H1 (cell line): Measurements from ENCODE around the gene CRIP1. TPM values are rescaled to one million over a fixed set of nuclear protein-coding genes. Genes with fewer than 3 reads are reported as not detected.

Experiments used
- CTCF ChIA-PET: fragments of 300-600 bp; sonication (Branson Sonifier 250); formaldehyde crosslinking; loops from one replicate; lab custom pipeline; 2021; ENCODE audit not compliant: partially characterized antibody; lab: Charles Lee
- POLR2A ChIA-PET: fragments of 300-600 bp; sonication (Branson Sonifier 250); formaldehyde crosslinking; loops from one replicate; lab custom pipeline; 2021; ENCODE audit warnings: inconsistent platforms; ENCODE audit not compliant: partially characterized antibody; lab: Charles Lee
- DNase-seq, 2 experiments: peaks; one replicate each; pipeline versions ENCODE4 v3.0.0 to v3.0.0-alpha.2; 2010 to 2022; ENCODE audit warnings: low spot score in 2 of 2, low read depth in 1 of 2, mixed read lengths in 1 of 2
- FAIRE-seq: peaks from 2 replicates; lab custom pipeline; 2011; peaks lifted over from hg19 to GRCh38; lab: Jason Lieb, UNC
- H2AFZ ChIP-seq: 2 replicates; pipeline ENCODE4 v1.8.1; 2012; ENCODE audit warnings: low read length, inconsistent platforms
- H2AK5ac ChIP-seq: 2 replicates; pipeline ENCODE4 v1.6.1; 2013; ENCODE audit warnings: low read depth, low read length
- H2BK120ac ChIP-seq: replicated peaks from 2 replicates; pipeline ENCODE3; 2013; ENCODE audit warnings: low read depth, low read length, inconsistent platforms
- H2BK12ac ChIP-seq: 2 replicates; pipeline ENCODE4 v1.6.1; 2013; ENCODE audit warnings: low read depth, low read length
- H2BK15ac ChIP-seq: 2 replicates; pipeline ENCODE4 v1.6.1; 2013; ENCODE audit warnings: low read length
- H2BK20ac ChIP-seq: 2 replicates; pipeline ENCODE4 v1.6.1; 2013; ENCODE audit warnings: low read length
- H2BK5ac ChIP-seq: 2 replicates; pipeline ENCODE4 v1.6.1; 2013; ENCODE audit warnings: low read depth, low read length
- H3K14ac ChIP-seq: 2 replicates; pipeline ENCODE4 v1.6.1; 2013; ENCODE audit warnings: inconsistent platforms; ENCODE audit not compliant: insufficient read length
- H3K18ac ChIP-seq: 2 replicates; pipeline ENCODE4 v1.6.1; 2013; ENCODE audit warnings: low read length; ENCODE audit errors: extremely low read depth
- H3K23ac ChIP-seq: 2 replicates; pipeline ENCODE4 v1.6.1; 2013; ENCODE audit warnings: inconsistent platforms; ENCODE audit not compliant: insufficient read length
- H3K23me2 ChIP-seq: 2 replicates; pipeline ENCODE4 v1.6.1; 2013; ENCODE audit warnings: low read depth, low read length
- H3K27ac ChIP-seq: 2 replicates; pipeline ENCODE4 v1.6.1; 2011; ENCODE audit warnings: low read depth, low read length, inconsistent platforms
- H3K27me3 ChIP-seq, 4 experiments: replicated peaks in 1 of 4; 1 replicate in 1 of 4; 2 replicates in 3 of 4; pipeline versions ENCODE4 v1.6.1 to v1.8.1; 2011 to 2013; ENCODE audit warnings: low read length in 3 of 4, mild to moderate bottlenecking in 3 of 4, inconsistent platforms in 2 of 4, mixed read lengths in 2 of 4, moderate library complexity in 1 of 4; ENCODE audit not compliant: control insufficient read depth in 3 of 4, insufficient read depth in 3 of 4; ENCODE audit errors: extremely low read depth in 1 of 4
- H3K36me3 ChIP-seq, 4 experiments: 2 replicates each; pipeline versions ENCODE4 v1.6.1 to v1.8.1; 2011 to 2013; ENCODE audit warnings: mild to moderate bottlenecking in 4 of 4, low read length in 3 of 4, moderate library complexity in 2 of 4, control low read depth in 1 of 4, inconsistent platforms in 1 of 4; ENCODE audit not compliant: insufficient read depth in 4 of 4, control insufficient read depth in 2 of 4
- H3K4ac ChIP-seq: replicated peaks from 2 replicates; pipeline ENCODE3; 2013; ENCODE audit warnings: low read length, low read depth, mixed read lengths, inconsistent platforms; ENCODE audit not compliant: insufficient read length
- H3K4me1 ChIP-seq, 4 experiments: replicated peaks in 1 of 4; 1 replicate in 1 of 4; 2 replicates in 3 of 4; pipeline versions ENCODE4 v1.6.1 to v1.8.1; 2011 to 2013; ENCODE audit warnings: low read length in 3 of 4, inconsistent platforms in 2 of 4, mixed read lengths in 1 of 4; ENCODE audit not compliant: insufficient read depth in 4 of 4, control insufficient read depth in 3 of 4
- H3K4me2 ChIP-seq, 2 experiments: 2 replicates each; pipeline versions ENCODE4 v1.6.1 to v1.8.1; 2011 to 2013; ENCODE audit warnings: low read depth in 2 of 2, low read length in 2 of 2, control low read depth in 1 of 2, inconsistent platforms in 1 of 2, mild to moderate bottlenecking in 1 of 2; ENCODE audit not compliant: insufficient read depth in 1 of 2
- H3K4me3 ChIP-seq, 4 experiments: fragments of 200-600, 300-600 bp in 1 of 4; sonication (generic), shearing (Covaris generic), sonication (Bioruptor Twin) in 1 of 4; 2 replicates each; pipeline versions ENCODE4 v1.5.1 to v1.8.1; 2011 to 2016; ENCODE audit warnings: low read length in 4 of 4, low read depth in 3 of 4, control low read depth in 2 of 4, inconsistent platforms in 2 of 4, mild to moderate bottlenecking in 2 of 4, mixed read lengths in 1 of 4, moderate library complexity in 1 of 4; ENCODE audit not compliant: insufficient read depth in 2 of 4; ENCODE audit errors: extremely low read depth in 1 of 4
- H3K56ac ChIP-seq: replicated peaks from 2 replicates; pipeline ENCODE3; 2013; ENCODE audit warnings: low read depth, mild to moderate bottlenecking, mixed read lengths, low read length, inconsistent platforms; ENCODE audit not compliant: insufficient read length
- H3K79me1 ChIP-seq: 2 replicates; pipeline ENCODE4 v1.6.1; 2013; ENCODE audit warnings: low read depth, low read length, control low read depth
- H3K79me2 ChIP-seq, 2 experiments: 2 replicates each; pipeline versions ENCODE4 v1.6.1 to v1.8.1; 2012 to 2013; ENCODE audit warnings: low read length in 2 of 2, mild to moderate bottlenecking in 2 of 2, inconsistent platforms in 1 of 2; ENCODE audit not compliant: insufficient read depth in 2 of 2, control insufficient read depth in 1 of 2
- H3K9ac ChIP-seq, 4 experiments: replicated peaks in 1 of 4; 1 replicate in 1 of 4; 2 replicates in 3 of 4; pipeline versions ENCODE4 v1.6.1 to v1.8.1; 2011 to 2013; ENCODE audit warnings: low read depth in 3 of 4, low read length in 3 of 4, control low read depth in 2 of 4, mild to moderate bottlenecking in 2 of 4, moderate library complexity in 2 of 4, inconsistent platforms in 1 of 4; ENCODE audit errors: extremely low read depth in 1 of 4
- H3K9me3 ChIP-seq, 2 experiments: 2 replicates each; pipeline versions ENCODE4 v1.6.1 to v1.8.1; 2012 to 2013; ENCODE audit warnings: mild to moderate bottlenecking in 2 of 2, moderate library complexity in 2 of 2, control low read depth in 1 of 2, inconsistent platforms in 1 of 2, low read depth in 1 of 2, low read length in 1 of 2, mixed read lengths in 1 of 2; ENCODE audit not compliant: insufficient read depth in 2 of 2
- H4K20me1 ChIP-seq, 2 experiments: replicated peaks in 1 of 2; 2 replicates each; pipeline versions ENCODE3 to v1.8.1; 2011 to 2013; ENCODE audit warnings: inconsistent platforms in 2 of 2, low read length in 2 of 2, mild to moderate bottlenecking in 1 of 2; ENCODE audit not compliant: insufficient read depth in 2 of 2, control insufficient read depth in 1 of 2
- H4K5ac ChIP-seq: 2 replicates; pipeline ENCODE4 v1.6.1; 2013; ENCODE audit warnings: low read length, low read depth, mixed read lengths, inconsistent platforms; ENCODE audit not compliant: insufficient read length
- H4K8ac ChIP-seq: 2 replicates; pipeline ENCODE4 v1.8.0; 2013; ENCODE audit warnings: mild to moderate bottlenecking, moderate library complexity, low read length, inconsistent platforms; ENCODE audit not compliant: insufficient read depth; ENCODE audit errors: extremely low read depth
- H4K91ac ChIP-seq: replicated peaks from 2 replicates; pipeline ENCODE3; 2013; ENCODE audit warnings: low read length, mixed read lengths, inconsistent platforms; ENCODE audit not compliant: insufficient read length
- BACH1 ChIP-seq: IDR thresholded peaks from 2 replicates; pipeline ENCODE4 v1.6.1; 2012; ENCODE audit warnings: low read length, improper control_type of control experiment
- CBX8 ChIP-seq: fragments of 300-800, 300-1000 bp; sonication (generic); IDR thresholded peaks from 2 replicates; pipeline ENCODE4 v1.7.1; 2016; ENCODE audit warnings: low read depth, low read length, borderline replicate concordance
- CHD1 ChIP-seq: IDR thresholded peaks from 2 replicates; pipeline ENCODE4 v1.6.1; 2012; ENCODE audit warnings: low read depth, low read length, improper control_type of control experiment
- EZH2 ChIP-seq: fragments of 200-600 bp; sonication (generic); IDR thresholded peaks from 2 replicates; pipeline ENCODE4 v1.7.1; 2012; ENCODE audit warnings: low read depth, mild to moderate bottlenecking, moderate library complexity, low read length, inconsistent platforms; ENCODE audit not compliant: severe bottlenecking
- FOSL1 ChIP-seq: IDR thresholded peaks from 2 replicates; pipeline ENCODE4 v1.6.1; 2011; ENCODE audit warnings: mild to moderate bottlenecking, low read depth, low read length, moderate library complexity; ENCODE audit not compliant: insufficient read depth
- KDM5A ChIP-seq: fragments of 200-600 bp; IDR thresholded peaks from 2 replicates; pipeline ENCODE4 v1.7.1; 2012; ENCODE audit warnings: mild to moderate bottlenecking, low read length, inconsistent platforms, mixed read lengths
- MAFK ChIP-seq: IDR thresholded peaks from 2 replicates; pipeline ENCODE4 v1.6.1; 2012; ENCODE audit warnings: low read depth, mild to moderate bottlenecking, improper control_type of control experiment, low read length
- NANOG ChIP-seq: IDR thresholded peaks from 2 replicates; pipeline ENCODE4 v1.6.1; 2011; ENCODE audit warnings: low read length, low read depth, mild to moderate bottlenecking, inconsistent platforms; ENCODE audit not compliant: insufficient read depth, poor library complexity, severe bottlenecking
- POLR2A ChIP-seq, 2 experiments: IDR thresholded peaks; 1 replicate in 1 of 2; 2 replicates in 1 of 2; pipeline ENCODE4 v1.6.1; 2011; ENCODE audit warnings: low read depth in 2 of 2, low read length in 2 of 2, mild to moderate bottlenecking in 2 of 2; ENCODE audit errors: control extremely low read depth in 1 of 2
- POLR2AphosphoS5 ChIP-seq: IDR thresholded peaks from 2 replicates; pipeline ENCODE4 v1.6.1; 2011; ENCODE audit warnings: low read depth, low read length
- RAD21 ChIP-seq, 2 experiments: IDR thresholded peaks in 1 of 2; conservative IDR thresholded peaks in 1 of 2; 2 replicates each; pipeline ENCODE4 v1.6.1; 2011; ENCODE audit warnings: low read depth in 2 of 2, low read length in 2 of 2, improper control_type of control experiment in 1 of 2, inconsistent platforms in 1 of 2, mild to moderate bottlenecking in 1 of 2, moderate library complexity in 1 of 2
- SP1 ChIP-seq: IDR thresholded peaks from 2 replicates; pipeline ENCODE4 v1.6.1; 2011; ENCODE audit warnings: low read depth, low read length
- SRF ChIP-seq: IDR thresholded peaks from 2 replicates; pipeline ENCODE4 v1.6.1; 2011; ENCODE audit warnings: mild to moderate bottlenecking, low read depth, low read length, moderate library complexity
- SUZ12 ChIP-seq: fragments of 200-600 bp; sonication (generic); IDR thresholded peaks from 2 replicates; pipeline ENCODE4 v1.6.1; 2012; ENCODE audit warnings: mild to moderate bottlenecking, inconsistent platforms, low read length, moderate library complexity, mixed read lengths
- YY1 ChIP-seq: IDR thresholded peaks from 2 replicates; pipeline ENCODE4 v1.6.1; 2011; ENCODE audit warnings: low read depth, mild to moderate bottlenecking, low read length
- ZNF274 ChIP-seq: IDR thresholded peaks from 2 replicates; pipeline ENCODE4 v1.7.0; 2012; ENCODE audit warnings: low read length, borderline replicate concordance; ENCODE audit errors: extremely low read depth
- WGBS, 2 experiments: shearing (Covaris generic) in 1 of 2; methylation state at CpG; one replicate each; pipeline versions ENCODE4 v1.1.6 to v1.1.7; 2013 to 2015; ENCODE audit warnings: low lambda C conversion rate in 2 of 2, mixed read lengths in 2 of 2, inconsistent platforms in 1 of 2, low coverage in 1 of 2, missing lambda C conversion rate in 1 of 2; ENCODE audit not compliant: insufficient replicate concordance in 2 of 2, insufficient coverage in 1 of 2, insufficient read length in 1 of 2; ENCODE audit errors: extremely low coverage in 1 of 2, missing lambda C conversion rate in 1 of 2; 5-methylcytosine and 5-hydroxymethylcytosine counted together
- polyA plus RNA-seq, 7 experiments: library from polyadenylated mRNA; depleted of rRNA in 3 of 7; stranded (reverse) in 5 of 7; unstranded in 2 of 7; fragments of >200 nt in 5 of 7; fragments of 200-250 nt in 2 of 7; gene quantifications; 1 replicate in 5 of 7; 2 replicates in 1 of 7; 4 replicates in 1 of 7; pipeline versions ENCODE4 v1.2.1 to v1.2.3, GENCODE V29; 2011 to 2013; ENCODE audit warnings: missing spikeins in 2 of 7, mixed read lengths in 2 of 7
- total RNA-seq: library from RNA; stranded (reverse); fragmentation: NEBNext Ultra II Directional; extraction: Animal tissue kit (Norgen Biotek cat#: 25700); gene quantifications from 2 replicates; pipeline ENCODE4 v1.2.1, GENCODE V29; 2021

CRIP1 gene
- total and polyA plus RNA-seq, 2 of the 8 experiments (the other 6 are each of a cell fraction or from before 2014, with no cell fraction given) = 1.2 to 2.2 TPM

DNA sequence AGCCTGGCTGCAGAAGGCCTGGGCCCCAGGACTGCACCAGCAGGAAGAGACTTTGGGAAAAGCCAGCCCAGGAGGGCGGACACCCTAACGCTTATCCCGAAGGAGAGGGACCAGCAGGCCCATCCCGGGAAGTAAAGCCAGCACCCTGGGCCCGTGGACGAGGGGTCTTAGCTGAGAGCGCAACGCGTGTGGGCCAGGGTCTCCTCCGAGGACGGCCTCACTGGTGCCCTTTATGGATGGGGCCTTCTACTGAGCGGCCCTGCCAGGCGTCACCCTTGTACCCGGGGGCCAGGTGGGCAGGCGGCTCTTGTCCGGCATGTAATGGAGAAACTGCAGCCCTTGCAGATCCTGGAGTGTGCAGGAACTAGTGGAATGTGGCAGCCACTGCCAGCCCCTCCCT is 18.4 kb downstream of the CRIP1 start:
- H3K18ac ChIP-seq = no peak overlapping the region
- no peak overlapping the region for H4K8ac ChIP-seq
- H2BK15ac ChIP-seq = no peak overlapping the region
- no peaks in the 10 kb centered on the region; a peak in 1 of 4 replicates for H3K9me3 ChIP-seq
- H3K4ac ChIP-seq = no peak overlapping the region
- no peak overlapping the region for H4K5ac ChIP-seq
- DNase-seq (no peak), FAIRE-seq (no peak)
- H2BK20ac ChIP-seq = no peak overlapping the region
- H4K20me1 ChIP-seq = no peaks in the 10 kb centered on the region
- H3K79me1 ChIP-seq = no peaks in the 10 kb centered on the region
- H3K4me3 ChIP-seq = no peak overlapping the region
- no peak overlapping the region for H3K4me2 ChIP-seq
- no peak overlapping the region for H2BK5ac ChIP-seq
- H3K36me3 ChIP-seq = no peaks in the 10 kb centered on the region
- H3K23me2 ChIP-seq = no peaks in the 10 kb centered on the region
- H3K9ac ChIP-seq = no peak overlapping the region
- no peaks in the 10 kb centered on the region for H3K79me2 ChIP-seq
- no peaks in the 10 kb centered on the region; a peak in 1 of 7 replicates for H3K4me1 ChIP-seq
- no peak overlapping the region for H2BK12ac ChIP-seq
- no peak overlapping the region for H2BK120ac ChIP-seq
- H3K56ac ChIP-seq = no peak overlapping the region
- no peak overlapping the region for H3K23ac ChIP-seq
- H3K14ac ChIP-seq = no peak overlapping the region
- H2AK5ac ChIP-seq = no peak overlapping the region
- WGBS, 2 experiments = 90% methylated on average over 16 of the region's 16 CpGs; no CpG with 5 or more reads in 1 of the 2 experiments
- ChIA-PET CTCF (interaction anchor here (0.7 to 1.8 kb wide), 2 partner anchors 32 to 87 kb away, joined by 3 read pairs; no protein-coding TSS in a partner anchor), POLR2A (no interaction called here)
- no peak overlapping the region for H4K91ac ChIP-seq
- no peak overlapping the region for H2AFZ ChIP-seq
- H3K27ac ChIP-seq = no peak overlapping the region
- no peaks in the 10 kb centered on the region; a peak in 1 of 7 replicates for H3K27me3 ChIP-seq
- TF ChIP-seq SRF = no peak
- TF ChIP-seq SUZ12 = no peak
- TF ChIP-seq YY1 = no peak
- TF ChIP-seq POLR2A (IDR thresholded peaks at IDR 0.05; ENCODE audit: control extremely low read depth in 1 of 2, low read depth in 2 of 2, low read length in 2 of 2) = no peak
- TF ChIP-seq MAFK = no peak
- TF ChIP-seq KDM5A = no peak
- TF ChIP-seq SP1 = no peak
- TF ChIP-seq CBX8 = no peak
- TF ChIP-seq POLR2AphosphoS5 = no peak
- TF ChIP-seq CHD1 = no peak
- no peak for TF ChIP-seq FOSL1
- no peak for TF ChIP-seq ZNF274
- no peak for TF ChIP-seq EZH2
- no peak for TF ChIP-seq RAD21 (IDR thresholded peaks at IDR 0.05 in 1 of 2, conservative IDR thresholded peaks at IDR 0.05 in 1 of 2; ENCODE audit: low read depth in 2 of 2, low read length in 2 of 2)
- no peak for TF ChIP-seq BACH1
- no peak for TF ChIP-seq NANOG
